ENCODE data around the gene CNTN4.
A peak's percentile ranks its signal among the peaks of the same experiment; 100 is the strongest.

The CNTN4 gene

DNA sequence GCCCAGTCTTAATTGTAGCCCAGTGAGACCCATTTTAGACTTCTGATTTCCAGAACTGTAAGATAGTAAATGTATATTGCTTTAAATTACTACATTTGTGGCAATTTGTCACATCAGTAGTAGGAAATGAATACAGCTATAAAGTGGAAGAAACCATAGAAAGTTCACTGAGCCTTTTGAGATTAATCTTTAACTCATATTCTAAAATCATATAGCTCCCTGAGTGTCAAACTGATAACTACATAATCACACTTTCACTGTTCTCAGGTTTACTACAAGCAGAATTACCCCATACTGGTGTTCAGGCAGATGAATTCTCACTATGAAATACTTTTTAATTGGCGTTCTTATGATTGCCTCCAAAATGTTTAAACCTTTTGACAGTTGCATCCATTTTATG, 42.8 kb downstream of the CNTN4 start:
- no peak overlapping the region for H3K4me3 ChIP-seq (ENCODE audit: low read length)
- no peak for DNase-seq (ENCODE audit: low read depth, low spot score)

GRCh38 chr3:2148561-2149340, 50.1 kb downstream of the CNTN4 start:
- no peak for DNase-seq (ENCODE audit: low read depth, low spot score)
- H3K4me3 ChIP-seq (ENCODE audit: low read length): no peak overlapping the region

GRCh38 chr3:2153053-2153452, 54.4 kb downstream of the CNTN4 start:
- DNase-seq (ENCODE audit: low read depth, low spot score): no peak
- H3K4me3 ChIP-seq (ENCODE audit: low read length): no peak overlapping the region

DNA sequence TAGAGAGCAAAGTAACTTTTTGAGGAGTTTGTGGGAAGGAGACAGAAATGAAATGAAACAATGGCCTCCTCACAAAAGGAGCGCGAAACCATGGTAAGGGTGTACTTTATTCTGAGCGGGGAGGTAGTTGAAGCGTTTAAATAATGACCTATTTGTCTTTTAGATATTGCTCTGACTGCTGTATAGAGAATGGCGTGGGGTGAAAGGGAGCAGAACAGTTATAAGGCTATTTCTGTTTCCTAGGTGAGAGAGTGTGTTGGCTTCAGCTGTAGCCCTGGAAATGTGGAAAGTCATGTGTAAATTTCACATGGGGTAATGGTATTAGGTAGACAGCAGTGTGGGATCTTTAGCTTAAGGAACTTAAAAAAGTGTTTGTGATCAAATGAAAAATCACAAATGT, 54.9 kb downstream of the CNTN4 start:
- no peak overlapping the region for H3K4me3 ChIP-seq (ENCODE audit: low read length)
- no peak for DNase-seq (ENCODE audit: low read depth, low spot score)

- no peak for DNase-seq (ENCODE audit: low read depth, low spot score)
Observed at GRCh38 chr3:2154621-2155020, 56.0 kb downstream of the CNTN4 start.

DNA sequence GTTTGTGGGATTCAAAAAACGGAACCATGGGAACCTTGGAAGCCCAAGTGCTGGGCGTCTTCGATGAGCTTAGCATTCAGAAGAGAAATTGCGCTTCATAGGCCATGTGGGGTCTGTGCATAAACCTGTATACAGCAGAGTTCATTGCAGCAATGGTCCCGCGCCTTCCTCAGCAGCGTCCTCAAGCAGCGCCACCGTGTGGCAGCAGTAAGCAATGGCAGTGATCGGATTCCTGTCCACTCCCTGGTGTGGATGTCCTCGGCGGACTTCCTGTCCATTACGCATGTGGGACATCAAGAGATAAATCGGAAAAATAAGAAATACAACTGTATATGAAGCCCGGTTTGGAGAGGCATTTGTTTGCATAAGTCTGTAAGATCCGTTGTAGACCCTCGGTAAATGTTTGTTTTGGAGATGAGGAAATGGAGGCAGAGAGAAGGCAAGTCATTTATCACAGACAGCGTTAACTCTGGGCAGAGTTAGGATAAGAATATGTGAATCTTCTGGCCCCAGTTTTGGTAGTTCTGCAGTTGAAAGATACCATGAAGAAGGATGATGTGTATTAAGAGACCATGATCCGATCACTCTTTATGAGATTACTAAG, 57.7 kb downstream of the CNTN4 start:
- DNase-seq (ENCODE audit: low read depth, low spot score): peak; percentile 21
- H3K4me3 ChIP-seq (ENCODE audit: low read length): no peak overlapping the region

More at GRCh38 chr3:2154621-2155020, 56.0 kb downstream of the CNTN4 start:
- H3K4me3 ChIP-seq (ENCODE audit: low read length): no peak overlapping the region

DNA sequence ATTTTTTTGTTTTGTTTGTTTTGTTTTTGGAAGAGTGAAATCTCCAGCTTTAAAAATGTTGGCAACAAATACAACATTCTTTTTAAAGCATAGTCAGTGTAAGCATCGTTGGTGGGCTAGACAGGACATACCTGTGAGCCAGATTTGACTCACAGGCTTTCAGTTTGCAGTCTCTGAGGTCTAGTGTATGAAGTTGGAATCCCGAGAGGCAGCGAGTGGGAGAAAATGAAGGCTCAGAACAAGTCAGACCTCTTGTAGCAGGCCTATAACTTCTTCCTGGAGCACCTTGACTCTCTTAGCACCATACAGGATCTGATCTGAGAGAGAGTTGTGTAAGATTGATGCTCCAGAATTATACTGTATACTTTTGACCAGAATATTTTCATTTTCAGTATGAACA, 60.2 kb downstream of the CNTN4 start:
- H3K4me3 ChIP-seq (ENCODE audit: low read length): no peak overlapping the region
- DNase-seq (ENCODE audit: low read depth, low spot score): no peak

DNA sequence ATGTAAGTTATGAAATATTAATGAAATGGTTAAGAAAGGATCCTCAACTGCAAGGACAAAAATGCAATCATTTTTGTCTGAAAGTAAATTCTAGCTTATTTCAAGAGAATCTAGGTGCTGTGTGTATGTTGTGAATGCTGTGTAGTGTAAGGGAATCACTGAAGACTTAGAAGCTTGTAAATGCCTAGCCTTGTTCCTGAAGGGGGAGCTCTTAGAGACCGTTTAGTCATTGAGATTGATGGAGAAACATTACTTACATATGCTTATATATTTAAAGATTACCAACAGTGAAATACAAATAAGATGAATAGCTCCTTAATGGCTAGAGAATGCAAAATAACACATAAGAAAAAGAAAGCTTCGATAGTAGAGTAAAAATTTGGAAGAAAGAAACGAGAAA, 67.9 kb downstream of the CNTN4 start:
- DNase-seq (ENCODE audit: low read depth, low spot score): peak; percentile 8
- H3K4me3 ChIP-seq (ENCODE audit: low read length): no peak overlapping the region

- no peak overlapping the region for H3K4me3 ChIP-seq (ENCODE audit: low read length)
- DNase-seq (ENCODE audit: low read depth, low spot score): no peak
Observed at GRCh38 chr3:2172561-2173171, 74.0 kb downstream of the CNTN4 start.

DNA sequence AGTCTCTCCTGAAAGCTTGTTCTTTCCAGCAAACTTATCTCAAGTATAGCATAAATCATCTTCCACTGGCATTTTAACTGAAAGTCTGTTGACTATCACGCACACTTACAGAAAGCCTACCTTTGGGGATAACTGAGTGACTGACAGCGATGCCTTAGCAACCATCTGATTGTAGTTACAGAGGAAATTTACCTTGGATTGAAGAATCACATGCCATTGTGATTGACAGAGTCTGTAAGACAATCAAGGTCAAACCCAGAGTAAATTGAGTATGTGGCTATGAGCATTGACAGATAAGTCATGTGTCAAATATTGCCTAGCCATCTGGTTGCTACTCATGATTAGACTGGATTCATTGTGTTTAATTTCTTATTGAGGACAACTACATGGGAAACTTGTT, 82.0 kb downstream of the CNTN4 start:
- no peak overlapping the region for H3K4me3 ChIP-seq (ENCODE audit: low read length)
- DNase-seq (ENCODE audit: low read depth, low spot score): no peak

DNA sequence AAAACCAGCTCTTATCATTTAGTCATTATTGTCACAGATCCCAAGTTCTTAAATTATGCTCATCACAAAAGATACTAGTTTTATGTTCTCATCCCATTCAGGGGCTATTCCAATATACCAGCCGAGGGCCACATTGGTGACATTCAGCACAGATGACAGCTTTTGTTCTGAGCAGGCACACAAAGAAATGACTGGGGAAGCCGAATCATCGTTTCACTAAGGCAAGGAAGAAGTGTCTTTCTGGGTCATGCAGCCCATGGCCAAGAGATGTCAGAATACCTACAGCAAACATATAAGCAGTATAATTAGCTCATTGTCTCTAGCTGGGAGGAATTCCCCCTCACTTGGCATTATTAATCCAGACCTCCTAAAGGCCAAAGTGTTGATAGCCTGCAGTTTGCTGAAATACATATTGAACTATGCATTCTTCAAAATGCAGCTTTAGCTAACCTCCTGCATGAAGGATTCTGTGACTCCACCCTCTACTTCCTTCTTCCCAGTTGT, 100.2 kb downstream of the CNTN4 start:
- no peak overlapping the region for H3K4me3 ChIP-seq (ENCODE audit: low read length)
- no peak for DNase-seq (ENCODE audit: low read depth, low spot score)

DNA sequence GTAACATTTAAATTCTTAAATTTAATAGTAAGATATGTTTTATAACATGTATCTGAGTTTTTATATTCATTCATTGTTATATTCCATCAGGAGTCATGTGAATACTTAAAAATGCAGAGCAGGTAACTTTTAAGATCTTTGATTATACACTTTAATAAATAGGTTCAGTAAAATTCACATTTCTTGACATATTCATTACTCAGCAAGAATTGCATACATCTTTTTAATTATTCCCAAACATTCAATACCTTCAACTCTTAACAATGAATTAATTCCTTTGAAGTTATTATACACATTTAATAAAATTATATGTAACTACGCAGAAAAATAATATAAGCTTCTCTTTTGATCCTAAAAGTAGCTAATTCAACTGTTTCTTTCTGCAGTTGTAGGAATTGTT, 105.4 kb downstream of the CNTN4 start:
- H3K4me3 ChIP-seq (ENCODE audit: low read length): no peak overlapping the region
- no peak for DNase-seq (ENCODE audit: low read depth, low spot score)

DNA sequence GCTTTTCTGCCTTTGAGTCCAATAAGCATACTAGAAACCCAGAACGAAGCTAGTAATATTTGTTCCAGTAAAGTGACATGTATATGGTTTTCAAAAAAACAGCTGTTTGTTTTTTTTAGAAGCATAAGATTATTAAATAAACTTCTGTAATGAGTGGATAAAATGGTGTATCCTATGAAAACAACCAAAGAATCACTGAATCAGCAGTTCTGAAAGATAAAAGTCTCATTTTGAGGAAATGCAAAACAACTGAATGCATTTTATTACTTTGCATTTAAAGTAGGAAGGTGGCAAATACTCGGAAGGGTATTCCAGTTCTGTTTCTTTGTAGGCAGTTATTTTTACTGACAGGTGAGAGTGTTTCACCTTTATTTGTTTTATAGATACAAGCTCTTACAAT, 107.0 kb downstream of the CNTN4 start:
- no peak overlapping the region for H3K4me3 ChIP-seq (ENCODE audit: low read length)
- DNase-seq (ENCODE audit: low read depth, low spot score): no peak

DNA sequence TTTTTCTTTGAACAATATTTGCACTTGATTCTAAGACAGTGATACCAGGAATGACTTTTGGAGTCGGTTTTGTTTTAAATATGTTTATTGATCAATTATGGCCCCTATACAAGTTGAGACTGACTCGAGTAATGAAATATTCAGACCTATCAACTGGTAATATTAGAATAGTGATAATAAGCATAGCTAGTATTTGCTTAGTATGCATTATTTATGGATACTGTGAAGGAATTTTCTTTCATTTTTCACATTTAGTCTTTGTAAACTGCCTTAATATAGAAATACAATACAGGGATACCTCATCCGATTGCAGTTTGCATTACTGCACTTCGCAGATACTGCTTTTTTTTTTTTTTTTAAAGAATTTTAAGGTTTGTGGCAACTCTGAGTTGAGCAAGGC, 107.9 kb downstream of the CNTN4 start:
- no peak overlapping the region for H3K4me3 ChIP-seq (ENCODE audit: low read length)
- no peak for DNase-seq (ENCODE audit: low read depth, low spot score)

DNA sequence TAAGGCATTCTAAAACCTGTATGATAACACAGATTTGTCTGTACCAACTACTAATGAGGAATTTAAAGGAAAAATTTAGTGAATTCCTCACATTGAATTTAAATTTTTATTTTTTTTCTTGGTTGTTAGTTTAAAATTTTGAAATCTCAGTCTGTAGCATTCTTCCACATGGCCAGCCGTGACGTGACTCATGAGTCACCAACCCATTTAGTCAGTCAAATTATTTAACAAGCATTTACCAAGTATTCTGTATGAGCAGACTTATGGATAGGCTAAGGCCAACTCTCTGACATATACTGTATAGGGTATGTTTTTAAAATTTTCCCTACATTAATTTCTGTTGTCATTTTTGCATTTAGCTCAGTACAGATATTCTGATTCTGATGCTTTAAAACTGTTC, 112.9 kb downstream of the CNTN4 start:
- H3K4me3 ChIP-seq (ENCODE audit: low read length): no peak overlapping the region

DNA sequence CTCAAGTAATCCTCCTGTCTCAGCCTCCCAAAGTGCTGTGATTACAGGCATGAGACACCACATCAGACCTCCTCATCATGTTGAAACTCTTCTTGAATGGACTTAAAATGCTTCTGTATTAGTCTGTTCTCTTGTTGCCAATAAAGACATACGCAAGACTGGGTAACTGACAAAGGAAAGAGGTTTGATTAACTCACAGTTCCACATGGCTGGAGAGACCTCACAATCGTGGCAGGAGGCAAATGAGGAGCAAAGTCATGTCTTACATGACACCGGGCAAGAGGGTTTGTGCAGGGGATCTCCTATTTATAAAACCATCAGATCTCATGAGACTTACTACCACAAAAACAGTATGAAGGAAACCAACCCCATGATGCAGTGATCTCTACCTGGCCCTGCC, 113.5 kb downstream of the CNTN4 start:
- H3K4me3 ChIP-seq (ENCODE audit: low read length): no peak overlapping the region
- DNase-seq (ENCODE audit: low read depth, low spot score): no peak

More for the DNA sequence above, 112.9 kb downstream of the CNTN4 start:
- no peak for DNase-seq (ENCODE audit: low read depth, low spot score)

GRCh38 chr3:2218375-2218774, 119.7 kb downstream of the CNTN4 start:
- no peak overlapping the region for H3K4me3 ChIP-seq (ENCODE audit: low read length)
- DNase-seq (ENCODE audit: low read depth, low spot score): no peak

DNA sequence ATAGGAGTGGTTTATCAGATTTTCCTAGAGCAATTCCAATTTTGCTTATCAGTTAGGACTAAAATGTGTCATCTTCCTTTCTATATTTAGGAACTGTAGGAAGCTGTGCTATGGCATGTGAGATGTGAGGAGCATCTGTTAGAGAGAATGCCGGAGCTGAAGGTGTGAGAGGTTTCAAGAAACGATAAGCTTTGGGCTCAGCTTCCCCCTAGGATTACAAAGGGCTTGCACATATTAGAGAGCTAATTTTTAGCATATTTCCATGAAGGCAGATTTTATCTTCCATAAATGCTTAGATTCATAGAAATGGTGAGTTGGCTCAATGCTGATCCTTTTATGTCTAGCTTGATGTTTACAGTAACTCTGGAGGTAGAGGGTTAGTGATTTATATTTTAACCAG, 120.2 kb downstream of the CNTN4 start:
- DNase-seq (ENCODE audit: low read depth, low spot score): no peak
- H3K4me3 ChIP-seq (ENCODE audit: low read length): no peak overlapping the region

- H3K4me3 ChIP-seq (ENCODE audit: low read length): no peak overlapping the region
- DNase-seq (ENCODE audit: low read depth, low spot score): no peak
Observed at GRCh38 chr3:2236203-2236602, 137.5 kb downstream of the CNTN4 start.

DNA sequence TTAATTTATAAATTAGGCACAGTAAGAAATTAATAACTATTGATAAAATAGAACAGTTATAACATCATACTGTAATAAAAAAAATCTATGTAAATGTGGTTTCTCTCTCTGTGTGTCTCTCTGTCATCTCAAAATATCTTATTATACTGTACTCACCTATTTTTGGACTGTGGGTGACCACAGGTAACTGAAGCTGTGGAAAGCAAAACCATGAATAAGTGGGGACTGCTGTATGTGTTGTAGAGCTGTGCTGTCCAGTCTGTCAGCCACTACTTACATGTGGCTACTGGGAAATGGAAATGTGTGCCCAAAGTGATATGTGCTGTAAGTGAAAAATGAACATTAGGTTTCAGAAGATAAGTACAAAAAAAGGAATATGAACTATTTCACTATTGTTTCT, 145.5 kb downstream of the CNTN4 start:
- no peak for DNase-seq (ENCODE audit: low read depth, low spot score)
- H3K4me3 ChIP-seq (ENCODE audit: low read length): no peak overlapping the region

Data from Jurkat, Clone E6-1 (cell line).